Aorta (tissue), 5 donors: Measurements from ENCODE around the gene ISM1. TPM values are rescaled to one million over a fixed set of nuclear protein-coding genes. Genes with fewer than 3 reads are reported as not detected.

Experiments
- ATAC-seq: fragments of 200-7000 bp; cut with Tn5 transposase; one replicate; pipeline ENCODE4 v1.9.1; 2022; ENCODE audit warnings: moderate library complexity; ENCODE audit not compliant: low FRiP score
- DNase-seq, 2 donors: peaks; one replicate each; pipeline ENCODE4 v3.0.0-alpha.2; 2020
- H3K27ac ChIP-seq, 2 donors: one replicate each; pipeline ENCODE4 v1.5.1; 2013; ENCODE audit warnings: low read length in 2 of 2, mild to moderate bottlenecking in 2 of 2, moderate library complexity in 2 of 2, control low read depth in 1 of 2, inconsistent platforms in 1 of 2, low read depth in 1 of 2
- H3K27me3 ChIP-seq, 2 donors: one replicate each; pipeline ENCODE4 v1.6.1; 2013; ENCODE audit warnings: control low read depth in 1 of 2, low read length in 1 of 2, mild to moderate bottlenecking in 1 of 2, moderate library complexity in 1 of 2; ENCODE audit not compliant: insufficient read depth in 2 of 2, control insufficient read depth in 1 of 2
- H3K36me3 ChIP-seq, 2 donors: one replicate each; pipeline ENCODE4 v1.6.1; 2013; ENCODE audit warnings: control low read depth in 1 of 2, low read length in 1 of 2, mild to moderate bottlenecking in 1 of 2; ENCODE audit not compliant: insufficient read depth in 2 of 2, control insufficient read depth in 1 of 2
- H3K4me1 ChIP-seq, 2 donors: one replicate each; pipeline ENCODE4 v1.6.1; 2013; ENCODE audit warnings: low read length in 2 of 2, control low read depth in 1 of 2, mild to moderate bottlenecking in 1 of 2, moderate library complexity in 1 of 2; ENCODE audit not compliant: insufficient read depth in 2 of 2, control insufficient read depth in 1 of 2
- H3K4me3 ChIP-seq, 2 donors: one replicate each; pipeline ENCODE4 v1.5.1; 2013; ENCODE audit warnings: low read length in 2 of 2, control low read depth in 1 of 2, mild to moderate bottlenecking in 1 of 2
- H3K9me3 ChIP-seq: one replicate; pipeline ENCODE4 v1.6.1; 2013; ENCODE audit warnings: mild to moderate bottlenecking, low read length; ENCODE audit not compliant: control insufficient read depth
- WGBS, 2 donors: extraction: QIAGEN DNeasy Blood & Tissue Kit; methylation state at CpG; one replicate each; pipeline ENCODE4 v1.1.7; 2013; 5-methylcytosine and 5-hydroxymethylcytosine counted together
- intact Hi-C, 2 donors: fragments of 100-400 bp; cut with DNase I; formaldehyde crosslinking; loops; one replicate each; pipeline versions ENCODE4 v1.14.2 to v1.15.0; 2022
- polyA plus RNA-seq, 2 donors: library from polyadenylated mRNA; stranded (reverse); fragments of 200-250 nt; gene quantifications; one replicate each; pipeline ENCODE4 v1.2.3, GENCODE V29; 2013
- total RNA-seq, 2 donors: library from RNA; stranded (reverse); fragmentation: NEBNext Ultra II Directional; extraction: Animal tissue kit (Norgen Biotek cat#: 25700); gene quantifications; one replicate each; pipeline ENCODE4 v1.2.1, GENCODE V29; 2021
- donor health status: healthy with polysubstance abuse.
- donor health status: Bipolar disorder and iron deficiency.
- donor health status: DM: no; HTN: no; CAD: no.
- donor health status: DM: no; HTN: no; CAD: no.
- donor health status: DM: yes; HTN: yes; CAD: no.

ISM1 gene
- total and polyA plus RNA-seq, 4 donors = 2.0 to 94.9 (median 24.2) TPM

DNA sequence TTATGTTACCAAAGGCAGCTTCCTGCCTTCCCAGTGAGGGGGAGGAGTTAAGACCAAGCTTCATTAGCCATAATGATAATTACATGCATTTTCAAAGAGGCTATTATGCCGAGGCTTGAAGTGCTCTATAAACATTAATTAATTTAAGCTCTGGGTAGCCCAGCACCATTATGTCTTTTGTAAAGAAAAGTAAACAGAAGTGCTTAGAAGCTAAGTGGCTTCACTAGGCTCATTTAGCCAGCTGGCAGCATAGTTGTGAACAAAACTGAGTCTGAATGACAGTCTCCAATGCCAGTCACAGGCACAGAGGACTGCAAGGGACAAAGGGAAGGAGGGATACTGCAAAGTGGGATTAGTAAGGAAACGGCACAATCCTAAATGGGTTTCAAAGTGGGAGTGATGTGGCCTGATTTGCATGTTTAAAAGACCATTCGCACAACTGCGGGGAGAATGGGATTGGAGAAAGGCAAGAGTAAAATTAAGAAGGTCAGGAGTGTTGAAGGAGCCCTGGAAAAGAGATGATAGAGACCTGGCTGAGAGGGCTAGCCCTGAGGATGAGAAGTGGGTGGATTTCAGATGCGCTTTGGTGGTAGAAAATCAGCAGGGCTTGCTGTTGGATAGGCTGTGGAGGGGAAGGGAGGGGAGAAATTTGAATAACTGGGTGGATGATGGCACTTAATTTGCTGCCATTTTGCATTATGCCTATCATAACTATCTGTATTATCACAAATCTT is 20.1 kb upstream of the ISM1 start:
- 43 to 48% methylated on average over 5 of the region's 5 CpGs for WGBS, 2 donors
- intact Hi-C loops = no loop called here

DNA sequence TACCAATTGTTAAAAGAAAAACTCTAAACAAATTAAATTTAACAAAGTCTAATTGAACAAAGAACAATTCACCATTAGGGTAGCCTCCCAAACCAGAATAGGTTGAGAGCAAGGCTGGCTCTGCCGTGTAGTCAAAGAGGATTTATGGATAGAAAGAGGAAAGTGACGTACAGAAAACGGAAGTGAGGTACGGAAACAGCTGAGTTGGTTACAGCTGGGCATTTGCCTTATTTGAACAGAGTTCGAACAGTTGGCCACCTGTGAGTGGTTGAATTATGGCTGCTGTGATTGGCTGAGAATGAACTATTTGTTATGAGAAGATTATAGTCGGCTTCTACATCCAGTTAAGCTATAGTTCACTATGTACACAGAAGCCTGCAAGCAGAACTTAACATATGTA is 18.5 kb upstream of the ISM1 start:
- Histone ChIP-seq H3K9me3 (no peaks in the 10 kb centered on the region), H3K27ac (no peak overlapping the region), H3K4me3 (no peak overlapping the region), H3K4me1 (no peaks in the 10 kb centered on the region), H3K27me3 (no peaks in the 10 kb centered on the region), H3K36me3 (no peaks in the 10 kb centered on the region)
- ATAC-seq (no peak), DNase-seq (no peak)
- intact Hi-C loops = no loop called here
- WGBS, 2 donors = 39 to 48% methylated on average over 6 of the region's 6 CpGs

More for the DNA sequence above, 20.1 kb upstream of the ISM1 start:
- ATAC-seq (no peak), DNase-seq (no peak)
- no peaks in the 10 kb centered on the region for H3K9me3 ChIP-seq
- no peaks in the 10 kb centered on the region for H3K36me3 ChIP-seq
- no peak overlapping the region for H3K27ac ChIP-seq
- no peaks in the 10 kb centered on the region for H3K4me1 ChIP-seq
- no peaks in the 10 kb centered on the region for H3K27me3 ChIP-seq
- H3K4me3 ChIP-seq = no peak overlapping the region

DNA sequence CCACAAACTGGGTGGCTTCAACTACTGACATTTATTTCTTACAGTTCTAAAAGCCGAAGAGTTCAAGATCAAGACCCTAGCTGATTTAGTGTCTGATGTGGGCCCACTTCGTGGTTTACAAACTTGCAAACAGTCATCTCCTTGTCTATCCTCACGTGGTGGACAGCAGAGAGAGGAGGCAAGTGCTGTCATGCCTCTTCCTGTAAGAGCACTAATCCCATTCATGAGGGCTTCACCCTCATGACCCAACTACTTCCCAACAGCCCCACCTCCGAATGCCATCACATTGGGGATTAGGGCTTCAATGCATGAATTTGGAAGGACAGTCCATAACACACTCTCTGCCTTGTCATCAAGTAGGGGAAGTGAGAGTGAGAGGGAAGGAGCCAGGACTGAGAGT is 15.6 kb upstream of the ISM1 start:
- no peak for DNase-seq
- Histone ChIP-seq H3K9me3 (no peaks in the 10 kb centered on the region), H3K4me1 (no peaks in the 10 kb centered on the region), H3K27ac (no peak overlapping the region), H3K4me3 (no peak overlapping the region), H3K27me3 (no peaks in the 10 kb centered on the region), H3K36me3 (no peaks in the 10 kb centered on the region)
- no peak for ATAC-seq
- intact Hi-C loops = no loop called here
- WGBS, 2 donors = 80 to 82% methylated on average over 4 of the region's 4 CpGs

DNA sequence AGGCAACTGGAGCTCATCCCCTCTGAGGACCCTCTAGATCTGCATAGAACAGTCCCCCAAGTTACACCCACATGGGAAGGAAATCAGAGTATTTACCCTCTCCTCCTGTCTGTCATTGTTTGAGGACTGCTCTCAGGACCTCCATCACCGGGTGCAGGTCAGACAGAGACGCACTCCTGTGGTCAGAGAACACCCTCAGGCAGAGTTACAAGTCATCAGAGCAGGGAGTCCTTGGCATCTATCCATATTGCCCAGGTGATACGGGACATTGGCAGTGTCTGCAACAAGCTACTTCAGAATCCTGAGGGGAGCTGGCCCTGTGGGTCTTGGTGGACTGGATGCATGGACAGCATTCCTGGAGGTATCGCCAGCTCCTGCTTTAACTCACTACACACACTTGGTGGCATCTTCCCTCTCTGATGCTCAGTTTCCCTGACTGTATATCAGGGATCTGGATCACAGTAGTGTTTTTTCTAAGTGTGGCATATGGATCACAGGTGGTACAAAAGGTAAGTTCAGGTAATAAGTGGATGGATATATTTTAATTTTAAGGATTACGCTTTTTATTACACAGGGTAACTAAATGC is 15.1 kb upstream of the ISM1 start:
- ATAC-seq = no peak

DNA sequence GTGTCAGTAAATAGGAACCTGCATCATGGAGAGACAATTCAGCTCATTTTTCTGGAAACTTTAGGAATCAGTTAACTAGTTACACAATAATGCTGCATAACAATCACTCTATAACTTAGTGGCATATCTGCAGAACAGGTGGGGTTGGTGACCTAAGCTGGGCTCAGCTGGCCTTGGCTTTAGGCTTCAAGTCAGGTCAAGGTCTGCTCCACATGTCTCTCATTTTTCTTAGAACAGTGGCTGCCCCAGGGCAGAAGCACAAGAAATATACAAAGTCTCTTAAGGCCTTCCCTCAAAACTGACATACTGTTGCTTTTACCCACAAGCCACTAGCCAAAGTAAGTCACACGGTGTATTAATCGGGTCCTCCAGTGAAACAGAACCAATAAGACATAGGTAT is 14.1 kb upstream of the ISM1 start:
- no peak overlapping the region for H3K4me3 ChIP-seq
- no peak for DNase-seq
- intact Hi-C loops = no loop called here
- H3K36me3 ChIP-seq = no peaks in the 10 kb centered on the region
- ATAC-seq = no peak
- H3K4me1 ChIP-seq = no peaks in the 10 kb centered on the region
- H3K27ac ChIP-seq = no peak overlapping the region
- 91% methylated on average over 2 of the region's 2 CpGs for WGBS, 2 donors
- no peaks in the 10 kb centered on the region for H3K9me3 ChIP-seq
- no peaks in the 10 kb centered on the region for H3K27me3 ChIP-seq

More for the DNA sequence above, 15.1 kb upstream of the ISM1 start:
- Histone ChIP-seq H3K4me3 (no peak overlapping the region), H3K4me1 (no peaks in the 10 kb centered on the region), H3K27ac (no peak overlapping the region), H3K27me3 (no peaks in the 10 kb centered on the region), H3K9me3 (no peaks in the 10 kb centered on the region), H3K36me3 (no peaks in the 10 kb centered on the region)
- DNase-seq = no peak
- intact Hi-C loops = no loop called here
- 80 to 85% methylated on average over 5 of the region's 5 CpGs for WGBS, 2 donors

DNA sequence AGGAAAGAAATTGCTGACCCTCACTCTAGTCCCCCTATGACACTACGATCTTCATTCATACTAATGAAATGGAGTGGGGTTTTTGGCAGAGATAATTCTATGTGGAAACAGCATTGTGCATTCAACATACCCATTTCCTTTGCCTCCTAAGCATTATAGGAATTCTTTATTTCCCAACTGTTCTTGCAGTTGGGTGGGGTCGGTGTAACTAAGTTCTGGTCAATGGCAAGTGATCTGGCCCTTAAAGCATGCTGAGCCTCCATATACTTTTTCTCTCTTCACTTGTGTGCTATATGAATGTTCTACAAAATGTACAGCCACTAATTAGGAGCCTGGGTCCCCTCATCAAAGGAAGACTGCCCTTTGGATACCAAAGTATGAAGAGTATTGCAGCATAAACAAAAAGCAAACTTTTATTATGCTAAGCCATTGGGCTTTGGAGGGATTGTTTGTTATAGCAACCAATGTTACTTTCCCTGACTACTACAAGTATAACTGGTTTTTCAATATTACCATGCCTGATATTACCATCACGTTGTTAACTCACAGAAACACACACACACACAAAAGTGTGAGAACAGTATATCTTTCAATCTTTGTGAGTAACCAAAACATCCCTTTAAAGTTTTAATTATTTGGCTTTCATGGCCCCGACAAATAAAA is 9.0 kb upstream of the ISM1 start:
- Histone ChIP-seq H3K4me1 (no peaks in the 10 kb centered on the region), H3K36me3 (no peaks in the 10 kb centered on the region), H3K27me3 (no peaks in the 10 kb centered on the region), H3K4me3 (no peak overlapping the region), H3K9me3 (no peaks in the 10 kb centered on the region), H3K27ac (no peak overlapping the region)
- intact Hi-C loops = no loop called here
- ATAC-seq = no peak
- no peak for DNase-seq
- WGBS, 2 donors = 72 to 94% methylated on average over 4 of the region's 4 CpGs

DNA sequence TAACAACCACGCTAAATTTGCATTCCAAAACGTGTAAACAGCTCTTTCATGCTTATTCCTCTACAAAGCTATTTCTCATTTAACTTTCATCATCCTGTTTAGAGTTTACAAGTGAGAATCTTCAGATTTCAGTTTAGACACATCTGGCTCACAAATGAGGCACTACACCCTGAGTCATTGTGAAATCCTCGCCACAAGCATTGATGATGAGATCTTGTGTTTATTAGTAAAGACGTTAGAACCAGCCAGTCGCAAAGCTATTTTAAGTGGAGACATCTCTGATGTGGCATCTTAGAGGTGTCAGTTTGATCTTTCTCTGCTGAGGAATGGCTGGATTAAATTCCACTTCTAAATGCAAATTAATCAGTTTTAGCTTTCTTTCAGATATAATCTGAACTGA is 8.3 kb upstream of the ISM1 start:
- Histone ChIP-seq H3K27ac (no peak overlapping the region), H3K4me3 (no peak overlapping the region), H3K36me3 (no peaks in the 10 kb centered on the region), H3K4me1 (no peaks in the 10 kb centered on the region), H3K9me3 (no peaks in the 10 kb centered on the region), H3K27me3 (no peaks in the 10 kb centered on the region)
- ATAC-seq = no peak
- 54 to 58% methylated on average over 5 of the region's 5 CpGs for WGBS, 2 donors
- intact Hi-C loops = no loop called here
- DNase-seq = no peak

DNA sequence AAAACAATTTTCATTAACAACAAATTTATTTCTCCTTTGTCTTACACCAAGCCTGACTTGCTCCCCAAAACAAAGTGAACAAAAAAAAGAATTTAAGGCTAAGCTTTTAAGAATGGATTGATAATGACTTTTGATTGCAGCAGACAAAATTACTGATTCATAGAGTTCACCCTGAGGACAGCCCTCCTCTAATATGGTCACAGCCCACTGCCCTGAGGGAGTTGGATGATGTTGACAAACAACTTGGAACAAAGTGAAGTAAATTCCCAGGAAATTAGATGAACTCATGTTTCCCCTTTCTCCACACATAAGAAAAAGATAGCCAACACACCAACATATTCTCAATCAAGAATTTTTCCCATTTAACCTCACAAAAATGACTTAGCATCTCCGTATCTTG is 7.7 kb upstream of the ISM1 start:
- Histone ChIP-seq H3K27me3 (no peaks in the 10 kb centered on the region), H3K4me3 (no peak overlapping the region), H3K9me3 (no peaks in the 10 kb centered on the region), H3K27ac (no peak overlapping the region), H3K4me1 (no peaks in the 10 kb centered on the region), H3K36me3 (no peaks in the 10 kb centered on the region)
- WGBS, 2 donors = 92 to 94% methylated on average over 1 of the region's 1 CpG
- intact Hi-C loops = no loop called here
- ATAC-seq (no peak), DNase-seq (no peak)

DNA sequence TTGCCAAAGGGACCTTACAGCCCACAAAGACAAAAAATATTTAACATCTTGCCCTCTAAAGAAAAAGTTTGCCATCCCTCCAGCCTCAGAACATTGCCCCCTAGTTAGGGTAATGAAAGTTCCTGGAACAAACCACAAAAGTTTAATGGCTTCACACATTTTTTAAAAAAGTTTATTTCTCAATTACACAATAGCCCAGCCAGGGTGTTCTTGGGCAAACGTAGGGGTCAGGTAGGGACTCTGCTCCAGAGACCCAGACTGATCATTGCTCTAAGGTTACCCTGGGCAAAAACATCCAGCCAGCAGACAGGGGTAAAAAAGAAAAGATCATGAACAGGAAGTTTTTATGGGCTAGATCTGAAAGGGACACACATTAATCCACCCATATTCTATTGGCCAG is 4.5 kb upstream of the ISM1 start:
- H3K36me3 ChIP-seq = no peaks in the 10 kb centered on the region
- ATAC-seq (no peak), DNase-seq (no peak)
- H3K27ac ChIP-seq = no peak overlapping the region
- no peaks in the 10 kb centered on the region for H3K9me3 ChIP-seq
- H3K4me3 ChIP-seq = no peak overlapping the region
- no peaks in the 10 kb centered on the region for H3K27me3 ChIP-seq
- WGBS, 2 donors = 31 to 33% methylated on average over 1 of the region's 1 CpG
- no peaks in the 10 kb centered on the region for H3K4me1 ChIP-seq
- intact Hi-C loops = no loop called here
